ENCODE data around the gene GEMIN5.

Gene GEMIN5

DNA sequence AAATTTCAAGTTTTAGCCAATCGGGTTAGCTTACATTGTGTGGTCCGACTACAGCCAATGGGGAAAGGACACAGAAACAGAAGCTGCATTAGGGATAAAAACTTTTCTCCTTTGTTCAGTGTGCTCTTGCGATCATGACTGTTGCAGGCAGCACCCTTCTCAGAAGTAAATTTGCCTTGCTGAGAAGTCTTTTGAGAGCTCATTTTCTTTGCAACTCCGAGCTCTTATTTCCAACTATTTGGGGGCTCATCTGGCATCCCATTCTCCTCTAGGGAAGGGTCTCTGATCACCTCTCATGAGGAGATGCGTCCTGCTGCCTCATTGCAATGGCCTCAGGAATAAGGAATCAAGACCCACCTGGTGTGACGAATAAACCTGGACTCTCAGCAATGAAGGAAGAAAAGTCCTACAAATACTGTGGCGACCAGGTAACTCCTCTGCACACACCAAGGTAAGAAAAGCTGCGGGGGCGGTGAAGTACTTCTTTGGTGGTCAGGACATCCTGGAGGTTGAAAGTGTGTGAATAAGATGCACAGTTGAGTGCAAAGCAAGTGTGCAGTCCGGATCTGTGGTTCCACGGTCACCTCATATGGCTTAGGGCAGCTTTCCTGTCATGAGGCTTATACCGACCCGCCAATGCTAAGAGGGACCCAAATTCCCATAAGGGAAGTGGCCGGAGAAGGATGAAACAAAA lies 59.2 kb downstream of the GEMIN5 start:
- no peak overlapping the region for H3K27ac ChIP-seq
- DNase-seq (ENCODE audit: low spot score) = no peak
- TF ChIP-seq, protein P1, sequence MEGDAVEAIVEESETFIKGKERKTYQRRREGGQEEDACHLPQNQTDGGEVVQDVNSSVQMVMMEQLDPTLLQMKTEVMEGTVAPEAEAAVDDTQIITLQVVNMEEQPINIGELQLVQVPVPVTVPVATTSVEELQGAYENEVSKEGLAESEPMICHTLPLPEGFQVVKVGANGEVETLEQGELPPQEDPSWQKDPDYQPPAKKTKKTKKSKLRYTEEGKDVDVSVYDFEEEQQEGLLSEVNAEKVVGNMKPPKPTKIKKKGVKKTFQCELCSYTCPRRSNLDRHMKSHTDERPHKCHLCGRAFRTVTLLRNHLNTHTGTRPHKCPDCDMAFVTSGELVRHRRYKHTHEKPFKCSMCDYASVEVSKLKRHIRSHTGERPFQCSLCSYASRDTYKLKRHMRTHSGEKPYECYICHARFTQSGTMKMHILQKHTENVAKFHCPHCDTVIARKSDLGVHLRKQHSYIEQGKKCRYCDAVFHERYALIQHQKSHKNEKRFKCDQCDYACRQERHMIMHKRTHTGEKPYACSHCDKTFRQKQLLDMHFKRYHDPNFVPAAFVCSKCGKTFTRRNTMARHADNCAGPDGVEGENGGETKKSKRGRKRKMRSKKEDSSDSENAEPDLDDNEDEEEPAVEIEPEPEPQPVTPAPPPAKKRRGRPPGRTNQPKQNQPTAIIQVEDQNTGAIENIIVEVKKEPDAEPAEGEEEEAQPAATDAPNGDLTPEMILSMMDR (conservative IDR thresholded peaks at IDR 0.05; ENCODE audit: low read depth) = no peak
- ChIA-PET POLR2A (ENCODE audit: low non-redundant PET) (no interaction called here), CTCF (no interaction called here)

DNA sequence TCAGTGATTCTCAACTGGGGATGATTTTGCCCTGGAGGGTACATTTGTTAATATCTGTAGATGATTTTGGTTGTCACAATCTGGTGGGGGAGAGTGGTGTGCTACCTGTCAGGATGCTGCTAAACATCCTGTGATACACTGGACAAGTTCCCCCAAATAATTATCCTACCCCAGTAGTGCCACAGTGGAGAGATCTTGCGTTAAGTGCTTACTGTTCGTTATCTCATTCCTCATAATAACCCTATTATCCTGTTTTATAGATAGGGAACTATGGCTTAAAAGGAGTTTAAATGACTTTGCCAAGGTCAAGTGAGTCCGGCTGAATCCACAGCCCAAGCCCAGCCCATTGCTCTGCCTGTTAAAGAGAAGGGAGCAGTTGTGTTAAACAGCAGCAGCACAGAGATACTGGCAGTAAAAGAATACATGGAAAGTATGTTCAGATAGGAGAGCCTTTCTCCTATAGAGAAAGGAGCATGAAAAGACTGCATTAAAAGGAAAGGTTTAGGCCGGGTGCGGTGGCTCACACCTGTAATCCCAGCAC lies 64.2 kb downstream of the GEMIN5 start:
- POLR2A ChIA-PET (ENCODE audit: low non-redundant PET) = no interaction called here
- CTCF ChIA-PET = no interaction called here
- no peak overlapping the region for H3K27ac ChIP-seq
- TF ChIP-seq, protein P1 (conservative IDR thresholded peaks at IDR 0.05; ENCODE audit: low read depth) = no peak
- DNase-seq (ENCODE audit: low spot score) = no peak

DNA sequence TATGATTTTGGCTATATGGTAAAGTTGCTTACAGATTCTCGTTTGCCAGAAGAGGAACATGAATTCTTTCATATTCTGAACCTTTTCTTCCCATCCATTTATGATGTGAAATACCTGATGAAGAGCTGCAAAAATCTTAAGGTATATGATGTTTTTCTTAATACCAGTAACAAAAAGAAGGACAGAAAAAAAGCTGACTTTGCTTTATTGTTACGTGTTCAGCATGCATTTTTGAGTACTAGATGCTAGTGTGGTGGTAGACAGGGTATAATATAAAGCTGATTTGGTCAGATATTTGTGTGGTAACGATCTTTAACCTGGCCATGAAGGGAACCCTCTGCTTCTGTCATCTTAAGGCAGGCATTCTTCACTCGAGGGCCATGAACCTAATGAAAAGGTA lies 66.3 kb downstream of the GEMIN5 start:
- H3K27ac ChIP-seq = no peak overlapping the region
- POLR2A ChIA-PET (ENCODE audit: low non-redundant PET) = interaction anchor here (0.6 kb wide), 1 partner anchor 63 kb away, joined by 3 read pairs; no protein-coding TSS in a partner anchor
- TF ChIP-seq, protein P1 (conservative IDR thresholded peaks at IDR 0.05; ENCODE audit: low read depth) = no peak
- no peak for DNase-seq (ENCODE audit: low spot score)
- CTCF ChIA-PET = interaction anchor here (0.6 to 0.7 kb wide), 2 partner anchors 100 to 221 kb away, joined by 3 read pairs; no protein-coding TSS in a partner anchor

DNA sequence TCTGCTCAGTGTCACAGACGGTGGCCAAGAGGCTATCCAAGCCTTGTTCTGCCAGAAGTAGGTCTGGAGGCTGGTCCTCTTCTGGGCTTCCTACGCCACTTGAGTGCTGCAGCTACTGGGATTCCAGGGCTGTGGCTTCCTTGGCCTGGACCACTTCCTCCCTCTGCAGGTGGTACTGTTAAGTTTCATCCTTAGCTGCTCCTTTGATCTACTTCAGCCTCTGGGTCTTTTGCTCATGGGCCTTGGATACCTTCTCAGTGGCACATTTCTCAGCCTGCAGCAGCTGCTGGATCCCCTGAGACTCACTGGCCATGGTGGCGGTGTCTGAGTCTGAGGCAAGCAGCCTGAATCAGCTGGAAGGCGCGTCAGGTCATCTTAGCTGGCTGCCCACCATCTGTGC lies 69.3 kb downstream of the GEMIN5 start:
- no peak for DNase-seq (ENCODE audit: low spot score)
- ChIA-PET CTCF (interaction anchor here (0.6 to 1.2 kb wide), 3 partner anchors 83 to 328 kb away, joined by 3 to 5 read pairs (median 3); no protein-coding TSS in a partner anchor), POLR2A (ENCODE audit: low non-redundant PET) (no interaction called here)
- no peak overlapping the region for H3K27ac ChIP-seq
- TF ChIP-seq, protein P1 (conservative IDR thresholded peaks at IDR 0.05; ENCODE audit: low read depth) = no peak

DNA sequence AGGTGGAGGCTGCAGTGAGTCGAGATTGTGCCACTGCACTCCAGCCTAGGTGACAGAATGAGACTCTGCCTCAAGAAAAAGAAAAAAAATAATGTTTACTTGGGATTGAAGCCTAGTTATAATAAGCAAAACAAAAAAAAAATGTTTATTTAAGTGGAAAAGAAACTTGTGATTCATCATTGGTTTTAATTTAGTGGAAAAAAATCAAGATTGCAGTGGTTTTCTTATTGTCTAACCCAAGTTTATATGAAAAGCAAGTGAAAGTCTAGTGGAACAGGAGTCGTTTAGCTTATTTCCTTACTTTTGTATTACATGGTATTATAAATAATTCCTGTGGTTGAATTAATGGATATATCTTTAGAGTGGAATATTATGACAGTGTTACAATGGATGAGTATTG lies 71.2 kb downstream of the GEMIN5 start:
- DNase-seq (ENCODE audit: low spot score) = no peak
- H3K27ac ChIP-seq = no peak overlapping the region
- ChIA-PET POLR2A (ENCODE audit: low non-redundant PET) (no interaction called here), CTCF (no interaction called here)
- TF ChIP-seq, protein P1 (conservative IDR thresholded peaks at IDR 0.05; ENCODE audit: low read depth) = no peak

DNA sequence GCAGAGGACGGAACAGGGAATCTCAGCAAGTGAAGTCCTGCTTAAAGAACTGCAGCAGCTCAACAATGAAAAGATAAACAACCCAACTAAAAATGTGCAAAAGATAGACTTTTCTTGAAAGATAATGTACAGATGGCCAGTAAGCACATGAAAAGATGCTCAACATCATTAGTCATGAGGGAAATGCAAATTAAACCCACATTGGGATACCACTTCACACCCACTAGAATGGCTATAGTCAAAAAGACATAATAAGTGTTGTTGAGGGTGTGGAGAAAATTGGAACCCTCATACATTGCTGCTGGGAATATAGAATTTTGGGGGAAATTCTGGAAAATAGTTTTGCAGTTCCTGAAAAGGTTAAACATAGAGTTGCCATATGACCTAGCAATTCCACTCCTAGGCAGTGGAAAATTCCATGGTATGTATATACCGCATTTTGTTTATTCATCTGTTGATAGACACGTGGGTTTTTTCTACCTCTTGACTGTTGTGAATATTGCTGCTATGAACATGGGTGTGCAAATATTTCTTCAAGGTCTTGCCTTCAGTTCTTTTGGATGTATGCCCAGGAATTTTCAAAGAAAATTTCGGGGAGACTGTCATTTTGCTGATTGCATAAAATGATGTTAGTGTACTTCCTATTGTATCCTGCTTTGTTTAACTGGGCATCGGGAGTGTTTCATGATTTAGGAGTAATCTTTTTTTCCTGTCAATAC lies 72.4 kb downstream of the GEMIN5 start:
- TF ChIP-seq, protein P1 (conservative IDR thresholded peaks at IDR 0.05; ENCODE audit: low read depth) = no peak
- POLR2A ChIA-PET (ENCODE audit: low non-redundant PET) = no interaction called here
- CTCF ChIA-PET = no interaction called here

More for the DNA sequence above, 72.4 kb downstream of the GEMIN5 start:
- DNase-seq (ENCODE audit: low spot score) = no peak
- H3K27ac ChIP-seq = no peak overlapping the region
